GM19035 (cell line): ENCODE results near the gene ZSWIM5.

Experiments used
- ATAC-seq: cut with Tn5 transposase; IDR thresholded peaks from one replicate; pipeline ENCODE4 v1.9.1; 2021; ENCODE audit not compliant: unreplicated experiment

The ZSWIM5 gene

GRCh38 chr1:45037456-45037855, 168.9 kb downstream of the ZSWIM5 start:
- no peak for ATAC-seq

DNA sequence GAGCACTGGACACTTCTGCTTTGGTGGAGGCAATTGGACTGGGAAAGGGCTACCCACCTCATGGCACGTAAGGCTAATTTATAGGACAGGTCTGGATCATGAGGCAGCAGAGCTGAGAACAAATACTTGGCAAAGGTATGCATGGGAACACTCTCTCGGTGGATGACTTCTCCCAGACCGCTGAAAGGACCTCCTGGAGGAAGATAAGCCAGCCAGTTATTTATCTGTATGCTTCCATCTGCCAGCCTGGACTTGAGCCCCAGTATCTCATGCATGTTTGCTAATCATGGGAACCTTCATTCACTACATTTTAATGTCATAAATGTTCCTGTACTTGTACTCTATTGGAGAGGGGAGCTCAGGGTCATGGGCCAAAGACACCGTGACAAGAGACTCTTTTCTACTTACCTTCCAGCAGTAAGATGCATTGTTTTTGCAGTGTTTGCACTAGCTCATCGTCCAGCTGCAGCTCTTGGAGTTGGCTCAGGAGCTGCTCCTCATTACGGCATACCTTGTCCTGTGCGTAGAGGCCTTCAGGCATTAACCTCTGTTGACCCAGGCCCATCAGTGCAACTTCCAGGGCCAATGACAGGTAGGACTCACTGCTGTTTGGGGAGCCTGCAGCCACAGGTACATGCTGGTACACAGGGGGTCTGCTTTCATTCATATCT, 170.6 kb downstream of the ZSWIM5 start:
- no peak for ATAC-seq

DNA sequence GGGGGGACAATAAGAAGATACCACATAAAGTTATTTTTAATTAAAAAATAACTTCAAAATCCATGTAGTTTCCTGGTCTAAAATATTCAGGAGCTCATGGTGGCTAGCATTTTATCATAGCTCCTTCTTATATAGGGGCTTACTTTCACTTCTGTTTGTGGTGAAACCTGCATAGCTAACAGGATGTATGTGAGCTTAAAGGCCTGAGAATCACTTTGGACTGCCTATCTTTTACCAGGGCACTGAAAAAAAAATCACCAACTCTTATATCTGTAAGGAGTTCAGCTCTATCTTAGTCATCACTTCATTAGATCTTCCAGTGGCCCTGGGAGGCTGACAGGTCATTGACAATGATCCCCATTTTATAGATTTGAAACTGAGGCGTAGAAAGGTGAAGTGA, 173.0 kb downstream of the ZSWIM5 start:
- ATAC-seq: no peak

DNA sequence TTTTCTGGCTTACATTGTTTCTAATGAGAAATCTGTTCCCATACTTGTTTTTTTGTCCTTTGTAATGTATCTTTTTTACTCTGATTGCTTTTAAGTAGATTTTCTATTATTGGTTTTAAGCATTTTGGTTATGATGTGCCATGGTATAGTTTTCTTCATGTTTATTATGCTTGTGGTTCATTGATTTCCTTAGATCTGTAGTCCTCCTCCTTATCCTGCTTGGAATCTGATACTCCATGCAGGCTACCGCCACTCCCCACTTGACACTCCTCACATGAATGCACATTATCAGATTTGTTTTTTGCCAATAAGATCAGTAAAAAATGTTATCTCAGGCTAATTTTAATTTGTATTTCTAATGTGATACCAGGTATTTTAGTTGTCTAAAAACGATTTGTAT, 173.6 kb downstream of the ZSWIM5 start:
- no peak for ATAC-seq

DNA sequence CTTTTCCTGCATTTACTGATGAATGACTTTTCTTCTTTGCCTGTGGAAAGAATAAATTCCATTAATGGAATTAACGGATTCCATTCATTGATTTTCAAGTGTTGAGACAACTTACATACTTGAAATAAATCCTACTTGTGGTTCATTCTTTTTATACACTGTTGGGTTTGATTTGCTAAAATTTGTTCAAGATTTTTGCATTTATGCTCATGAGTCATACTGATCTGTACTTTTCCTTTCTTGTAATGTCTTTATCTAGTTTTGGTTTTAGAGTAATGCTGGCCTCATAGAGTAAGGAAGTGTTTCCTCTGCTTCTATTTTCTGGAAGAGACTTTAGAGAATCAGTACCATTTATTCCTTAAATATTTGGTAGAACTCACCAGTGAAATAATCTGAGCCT, 180.0 kb downstream of the ZSWIM5 start:
- ATAC-seq: no peak

DNA sequence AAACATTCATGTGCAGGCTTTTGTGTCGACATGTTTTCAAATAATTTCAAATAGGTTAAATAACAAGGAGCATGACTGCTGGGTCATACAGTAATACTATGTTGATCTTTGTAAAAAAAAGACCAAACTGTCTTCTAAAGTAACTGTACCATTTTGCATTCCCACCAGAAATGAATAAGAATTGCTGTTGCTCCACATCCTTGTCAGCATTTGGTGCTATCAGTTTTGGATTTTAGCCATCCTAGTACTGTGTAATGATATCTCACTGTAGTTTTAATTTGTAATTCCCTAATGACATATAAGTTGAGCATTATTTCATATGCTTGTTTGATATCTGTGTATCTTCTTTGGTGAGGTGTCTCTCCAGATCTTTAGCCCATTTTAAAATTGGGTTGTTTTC, 182.7 kb downstream of the ZSWIM5 start:
- no peak for ATAC-seq

GRCh38 chr1:45018599-45019230, 187.7 kb downstream of the ZSWIM5 start:
- peak; percentile 53 for ATAC-seq

DNA sequence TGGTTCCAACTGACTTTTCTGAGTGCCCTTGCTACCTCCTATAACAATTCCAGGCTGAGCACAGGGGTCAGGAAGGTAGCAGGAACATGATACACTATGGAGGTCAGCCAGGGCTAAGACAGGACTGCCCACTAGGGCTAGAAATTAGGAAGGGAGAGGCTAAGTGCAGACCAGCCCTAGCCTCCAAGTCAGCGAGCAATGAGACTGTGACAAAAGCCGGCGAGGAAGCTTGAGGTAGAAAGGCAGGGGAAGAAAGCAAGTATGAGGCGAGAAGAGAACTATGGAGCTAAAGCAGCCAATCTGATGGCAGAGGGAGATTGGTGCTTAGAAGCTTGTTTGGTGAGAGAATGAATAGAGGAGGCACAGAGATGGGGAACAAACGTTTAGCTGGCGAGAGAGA, 189.6 kb downstream of the ZSWIM5 start:
- ATAC-seq: no peak

DNA sequence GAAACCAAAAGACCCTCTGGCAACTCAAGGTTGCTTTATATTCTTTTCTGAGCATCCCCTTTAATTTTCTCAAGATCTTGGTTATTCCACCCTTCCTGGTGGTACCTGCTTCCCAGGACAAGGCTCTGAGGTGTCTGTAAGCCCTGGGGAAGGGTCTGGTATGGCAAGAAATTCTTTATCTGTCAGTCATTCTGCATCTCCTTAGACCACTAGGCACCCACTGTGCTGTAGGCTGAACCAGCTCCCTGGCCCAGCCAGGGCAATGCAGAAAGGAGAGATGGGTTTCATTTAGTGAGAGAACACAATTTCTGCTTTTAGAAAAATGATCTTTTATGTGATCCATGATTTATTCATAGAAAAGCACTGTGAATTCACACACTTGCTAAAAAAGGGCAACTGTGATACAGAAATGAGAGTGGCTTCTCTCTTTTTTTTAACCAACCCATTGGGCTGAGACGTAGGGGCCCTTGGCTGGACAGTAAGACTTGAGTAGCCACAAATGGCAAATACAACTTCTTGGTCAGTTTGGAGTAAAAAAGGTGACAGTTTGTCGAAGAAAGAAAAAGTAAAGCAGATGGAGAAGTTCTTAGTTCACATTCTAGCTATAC, 190.2 kb downstream of the ZSWIM5 start:
- ATAC-seq: no peak

DNA sequence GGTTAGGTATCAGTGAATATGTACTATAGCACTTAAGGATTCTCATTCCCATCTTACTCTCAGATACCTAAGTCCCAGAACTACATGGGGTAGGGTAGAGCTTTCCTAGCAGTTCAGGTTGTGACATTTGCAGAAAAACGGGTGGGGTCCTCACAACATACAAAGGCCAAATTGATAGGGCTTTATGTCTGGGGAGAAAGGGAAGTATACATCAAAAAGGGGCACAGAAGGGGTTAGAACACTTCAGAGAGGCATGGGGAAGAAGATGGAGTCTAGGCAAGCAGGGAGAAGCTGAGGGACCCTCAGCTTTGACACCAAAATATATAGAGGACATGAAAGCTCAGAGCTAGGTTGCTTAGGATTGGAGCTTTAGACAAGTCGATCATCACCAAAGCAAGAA, 190.7 kb downstream of the ZSWIM5 start:
- no peak for ATAC-seq

DNA sequence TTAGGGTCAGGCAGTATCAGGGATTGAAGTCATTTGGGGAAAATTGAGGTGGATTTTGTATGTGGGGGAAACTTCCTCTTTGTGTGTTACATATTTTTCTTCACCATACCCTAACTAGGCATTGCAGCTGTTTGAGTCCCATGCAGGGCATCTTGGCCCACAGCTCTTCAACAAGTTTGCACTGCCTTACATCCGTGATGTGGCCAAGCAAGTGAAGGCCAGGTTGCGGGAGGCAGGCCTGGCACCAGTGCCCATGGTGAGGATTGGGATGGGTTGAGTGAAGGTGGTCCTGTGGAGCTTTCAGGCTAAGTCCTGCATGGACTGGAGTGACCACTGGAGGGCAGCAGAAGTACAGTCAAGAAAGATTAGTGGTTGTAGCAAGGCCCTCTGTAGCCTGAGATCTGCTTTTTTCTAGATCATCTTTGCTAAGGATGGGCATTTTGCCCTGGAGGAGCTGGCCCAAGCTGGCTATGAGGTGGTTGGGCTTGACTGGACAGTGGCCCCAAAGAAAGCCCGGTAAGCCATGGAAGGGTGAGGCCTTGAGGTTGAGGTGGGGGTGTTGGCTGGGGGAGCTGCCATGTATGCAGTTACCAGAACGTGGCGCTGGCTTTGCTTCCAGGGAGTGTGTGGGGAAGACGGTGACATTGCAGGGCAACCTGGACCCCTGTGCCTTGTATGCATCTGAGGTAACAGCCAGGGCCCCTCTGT, 191.9 kb downstream of the ZSWIM5 start:
- no peak for ATAC-seq

- no peak for ATAC-seq
These were observed 192.7 kb downstream of the ZSWIM5 start for GRCh38 chr1:45013551-45014209.

GRCh38 chr1:45012639-45013278, 193.6 kb downstream of the ZSWIM5 start:
- no peak for ATAC-seq

DNA sequence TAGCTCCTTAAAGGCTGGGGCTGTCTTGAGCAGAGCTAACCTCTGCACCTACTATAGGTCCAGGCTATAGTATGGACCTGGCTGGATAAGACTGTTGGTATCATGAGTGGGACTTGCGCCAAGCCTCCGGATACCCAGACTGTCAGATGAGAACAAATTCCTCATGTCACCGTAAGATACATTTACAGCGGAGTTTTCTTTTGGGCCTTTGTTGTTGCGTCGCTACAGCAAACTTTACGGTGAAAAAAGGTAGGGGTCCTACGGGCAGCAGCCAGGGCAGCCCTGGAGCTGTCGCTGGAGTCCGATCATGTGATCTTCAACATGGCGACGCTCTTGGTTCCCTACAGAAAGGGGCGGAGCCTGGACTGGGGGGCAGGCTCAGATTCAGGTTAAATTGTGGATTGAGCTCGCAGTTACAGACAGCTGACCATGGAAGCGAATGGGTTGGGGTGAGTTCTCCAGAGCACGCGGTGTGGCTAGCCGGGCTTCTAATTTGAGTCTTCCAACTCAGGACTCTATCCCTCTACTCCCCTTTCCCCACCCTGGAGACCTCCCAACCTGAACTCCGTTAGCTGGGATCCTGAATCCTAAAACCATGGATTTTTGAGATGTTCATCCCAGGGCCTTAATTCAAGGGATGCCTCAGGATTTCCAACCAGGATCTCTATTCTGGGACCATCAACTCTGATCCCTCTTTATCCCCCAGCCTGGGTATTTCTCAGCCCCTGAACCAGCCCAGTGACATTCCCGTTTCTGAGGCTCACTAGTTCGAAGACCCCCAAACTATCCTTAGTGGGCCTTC, 194.4 kb downstream of the ZSWIM5 start, which contains the start of gene UROD:
UROD (plus strand) TSS at position 418 of the 802 bp plus-strand sequence; CDS start at position 430, 12 bp downstream.
- peak; percentile 72 for ATAC-seq

GRCh38 chr1:45010855-45011811, 195.3 kb downstream of the ZSWIM5 start, which contains the start of gene HECTD3:
TSS of gene HECTD3 (minus strand) at chr1:45011324. CDS start at chr1:45011257, 67 bp downstream.
- peak; percentile 69 for ATAC-seq

GRCh38 chr1:45009956-45010854, 196.2 kb downstream of the ZSWIM5 start:
- ATAC-seq: no peak

DNA sequence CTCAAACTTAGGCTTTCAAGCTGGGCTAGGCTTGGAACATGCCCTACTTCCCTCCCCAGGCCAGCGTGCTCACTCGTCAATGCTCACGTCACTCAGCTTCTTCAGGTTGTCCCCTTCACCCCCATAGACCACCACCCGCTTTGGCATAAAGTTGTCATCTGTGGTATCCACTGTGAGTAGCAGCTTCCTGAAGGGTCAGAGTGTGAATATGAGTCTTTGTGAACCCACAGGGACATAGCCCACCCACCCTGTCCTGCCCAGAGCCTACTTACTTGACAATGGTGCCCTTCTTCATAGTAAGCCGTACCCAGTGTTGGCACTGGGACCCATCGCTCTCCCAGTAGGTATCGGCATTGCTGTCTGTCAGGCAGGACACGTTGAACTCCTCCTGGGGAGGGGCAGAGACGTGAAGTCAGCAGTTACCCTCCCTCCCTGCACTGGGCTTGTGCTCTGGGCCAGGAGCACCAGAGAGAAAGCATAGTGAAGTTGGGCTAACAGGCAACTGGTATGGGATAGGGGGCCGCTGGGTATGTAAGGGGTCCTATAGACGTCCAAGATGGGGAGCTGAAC, 197.0 kb downstream of the ZSWIM5 start:
- no peak for ATAC-seq
